ENCODE results near the gene UBAC2.

- TF ChIP-seq CTCF (IDR thresholded peaks at IDR 0.05) = no peak
- no peak for TF ChIP-seq POLR2A (IDR thresholded peaks at IDR 0.05)
These were observed 8.3 kb downstream of the UBAC2 start for GRCh38 chr13:99208845-99209527.

Data from sigmoid colon (tissue), 3 donors.